HFF-Myc (cell line): Measurements from ENCODE around the gene ENKUR.

Source experiments
- DNase-seq: peaks from one replicate; pipeline ENCODE4 v3.0.0-alpha.2; 2011; ENCODE audit warnings: low read depth; ENCODE audit errors: extremely low read depth
- H3K4me3 ChIP-seq: replicated peaks from 2 replicates; pipeline ENCODE4 v1.5.1; 2011; ENCODE audit warnings: low read depth, mild to moderate bottlenecking, control low read depth, low read length
- TF ChIP-seq, protein P1 (sequence below): IDR thresholded peaks from 2 replicates; pipeline ENCODE4 v1.5.1; 2012; ENCODE audit warnings: mild to moderate bottlenecking, low read depth, low read length, control low read depth; ENCODE audit errors: missing control alignments

Gene ENKUR

DNA sequence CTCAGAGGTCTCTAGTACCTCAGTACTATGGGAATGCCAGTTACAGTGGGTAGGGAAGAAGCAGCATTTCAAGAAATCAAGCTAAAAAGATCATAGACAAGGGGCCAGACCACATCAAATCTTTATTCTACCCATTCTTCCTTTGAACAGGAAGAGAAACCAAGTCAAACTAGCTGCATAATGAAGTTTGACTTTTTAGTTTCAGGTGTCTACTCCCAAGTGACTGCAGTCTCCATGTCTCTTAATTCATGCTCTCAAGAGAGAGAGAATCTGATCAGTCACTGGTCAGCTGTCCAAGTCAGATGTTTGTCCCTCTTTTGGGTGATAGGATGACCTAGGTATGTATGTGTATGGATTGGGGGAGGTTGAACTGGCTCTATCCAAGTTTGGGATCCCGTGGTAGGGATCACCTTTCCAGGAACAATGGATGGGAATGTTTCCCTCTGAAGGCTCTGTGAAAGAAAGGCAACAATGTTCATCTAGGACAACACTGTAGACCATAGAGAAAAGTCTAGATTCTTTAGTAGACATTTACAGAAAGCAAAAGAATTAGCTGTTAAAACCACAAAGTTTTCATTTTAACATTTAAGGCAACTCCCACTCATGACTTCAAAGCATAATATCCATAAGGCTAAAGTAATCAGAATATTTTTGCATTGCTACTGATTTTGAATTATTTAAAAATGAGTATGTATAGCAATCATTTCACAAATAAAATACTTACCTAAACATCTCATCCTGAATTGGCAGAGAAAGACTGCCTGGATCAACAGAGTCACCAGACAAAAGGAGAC is 33.4 kb downstream of the ENKUR start:
- no peak overlapping the region for H3K4me3 ChIP-seq
- DNase-seq, result no peak
- TF ChIP-seq, protein P1, sequence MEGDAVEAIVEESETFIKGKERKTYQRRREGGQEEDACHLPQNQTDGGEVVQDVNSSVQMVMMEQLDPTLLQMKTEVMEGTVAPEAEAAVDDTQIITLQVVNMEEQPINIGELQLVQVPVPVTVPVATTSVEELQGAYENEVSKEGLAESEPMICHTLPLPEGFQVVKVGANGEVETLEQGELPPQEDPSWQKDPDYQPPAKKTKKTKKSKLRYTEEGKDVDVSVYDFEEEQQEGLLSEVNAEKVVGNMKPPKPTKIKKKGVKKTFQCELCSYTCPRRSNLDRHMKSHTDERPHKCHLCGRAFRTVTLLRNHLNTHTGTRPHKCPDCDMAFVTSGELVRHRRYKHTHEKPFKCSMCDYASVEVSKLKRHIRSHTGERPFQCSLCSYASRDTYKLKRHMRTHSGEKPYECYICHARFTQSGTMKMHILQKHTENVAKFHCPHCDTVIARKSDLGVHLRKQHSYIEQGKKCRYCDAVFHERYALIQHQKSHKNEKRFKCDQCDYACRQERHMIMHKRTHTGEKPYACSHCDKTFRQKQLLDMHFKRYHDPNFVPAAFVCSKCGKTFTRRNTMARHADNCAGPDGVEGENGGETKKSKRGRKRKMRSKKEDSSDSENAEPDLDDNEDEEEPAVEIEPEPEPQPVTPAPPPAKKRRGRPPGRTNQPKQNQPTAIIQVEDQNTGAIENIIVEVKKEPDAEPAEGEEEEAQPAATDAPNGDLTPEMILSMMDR, result no peak

DNA sequence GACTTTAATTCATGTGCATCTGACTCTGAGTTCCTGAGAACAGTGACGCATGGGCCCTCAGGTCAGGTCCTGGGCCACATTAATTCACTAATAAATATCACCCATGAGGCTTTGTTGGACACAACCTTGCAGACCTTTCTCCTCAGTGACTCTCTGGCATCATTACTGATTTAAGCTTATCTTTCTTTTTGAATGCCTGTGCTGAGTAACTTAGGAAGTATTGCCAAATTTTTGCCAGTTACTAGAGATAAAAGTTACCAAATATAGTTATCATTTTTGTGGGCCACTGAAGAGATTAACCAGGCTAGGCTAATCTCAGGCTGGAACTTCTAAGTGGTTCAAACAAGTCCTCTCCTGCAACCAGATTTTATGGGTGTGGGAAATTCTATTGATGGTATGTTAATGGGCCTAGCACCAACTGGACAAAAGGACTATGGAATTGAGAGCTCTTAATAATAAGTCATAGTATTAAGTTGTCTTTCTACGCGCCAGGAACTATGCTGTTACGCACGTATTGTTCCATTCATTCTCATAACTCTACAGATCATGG is 34.7 kb downstream of the ENKUR start:
- no peak overlapping the region for H3K4me3 ChIP-seq
- DNase-seq, result no peak
- TF ChIP-seq, protein P1, result no peak

DNA sequence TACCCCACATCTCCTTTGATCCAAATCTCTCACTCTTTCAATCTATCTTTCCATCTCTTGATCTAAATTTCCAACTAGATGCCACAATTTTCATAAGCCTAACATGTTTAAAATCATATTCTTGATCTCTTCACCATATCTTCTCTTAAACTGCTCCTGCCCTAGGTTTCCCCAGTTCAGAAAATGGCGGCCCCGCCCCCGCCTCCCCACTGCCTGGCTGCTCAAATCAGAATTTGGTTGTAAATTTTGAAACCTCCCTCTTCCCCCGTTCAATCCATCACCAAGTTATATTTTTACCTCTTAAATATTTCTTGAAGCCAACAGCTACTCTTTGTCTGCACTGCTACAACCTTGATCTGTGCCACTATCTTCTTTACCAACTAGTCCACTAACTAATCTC is 36.3 kb downstream of the ENKUR start:
- DNase-seq, result no peak

DNA sequence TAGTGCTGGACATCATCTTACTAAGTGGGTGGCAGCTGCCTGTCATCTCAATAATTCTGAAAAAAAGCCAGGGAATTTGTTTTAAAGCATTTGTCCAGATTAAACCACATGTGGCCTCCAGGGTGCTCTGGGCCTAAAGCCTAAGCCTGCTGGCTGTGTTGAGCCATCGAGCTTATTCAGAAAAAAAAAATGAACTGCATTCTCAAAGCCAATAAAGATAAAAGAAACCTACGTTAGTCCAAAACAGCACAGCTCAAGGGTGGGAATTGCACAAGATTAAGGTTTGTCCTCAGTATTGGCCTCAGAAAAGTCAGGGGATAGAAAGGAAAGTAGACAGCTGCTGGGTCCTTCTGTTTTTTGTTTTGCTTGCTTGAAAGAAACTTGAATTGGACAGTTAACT is 41.0 kb downstream of the ENKUR start:
- TF ChIP-seq, protein P1, result no peak
- H3K4me3 ChIP-seq, result no peak overlapping the region
- DNase-seq, result no peak

More for the DNA sequence above, 36.3 kb downstream of the ENKUR start:
- no peak overlapping the region for H3K4me3 ChIP-seq
- TF ChIP-seq, protein P1, result no peak

DNA sequence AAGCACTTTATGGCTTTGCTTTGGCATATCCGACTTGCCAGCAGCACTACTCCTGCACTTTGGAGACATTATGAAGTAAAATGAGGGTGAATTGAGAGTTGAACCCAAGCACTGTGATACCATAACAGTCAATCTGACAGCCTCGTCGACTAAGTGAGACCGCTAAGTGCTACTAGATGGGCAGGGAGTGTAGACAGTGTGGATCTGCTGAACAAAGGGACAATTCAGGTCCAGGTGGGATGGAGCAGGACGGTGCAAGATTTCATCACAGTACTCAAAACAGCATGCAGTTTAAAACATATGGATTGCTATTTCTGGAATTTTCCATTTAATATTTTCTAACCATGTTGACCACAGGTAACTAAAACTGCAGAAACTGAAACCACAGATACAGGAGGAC is 42.8 kb downstream of the ENKUR start:
- no peak for DNase-seq
- TF ChIP-seq, protein P1, result no peak

DNA sequence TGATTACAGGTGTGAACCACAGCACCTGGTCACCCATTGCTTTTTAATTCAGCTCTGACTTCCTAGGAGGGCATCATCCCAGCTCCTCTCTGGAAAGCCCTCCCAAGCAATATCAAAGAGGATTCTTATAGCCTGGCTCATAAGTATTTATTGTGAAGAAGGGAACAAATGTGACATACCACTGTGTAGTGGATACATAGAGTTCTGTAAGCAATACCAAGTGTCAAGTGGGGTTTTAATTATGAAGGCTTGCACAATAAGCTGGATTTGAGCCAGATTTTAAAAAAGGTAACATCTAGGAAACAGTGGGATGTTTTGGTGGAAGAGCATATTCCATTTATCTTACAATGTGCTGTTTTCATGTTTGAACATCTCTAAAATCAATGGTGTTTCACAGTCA is 44.6 kb downstream of the ENKUR start:
- no peak overlapping the region for H3K4me3 ChIP-seq
- TF ChIP-seq, protein P1, result no peak
- DNase-seq, result no peak

More for the DNA sequence above, 42.8 kb downstream of the ENKUR start:
- H3K4me3 ChIP-seq, result no peak overlapping the region
